Mammary epithelial cell (primary cell): ENCODE data around the gene PARP15.

ENCODE experiments used
- EZH2 ChIP-seq: IDR thresholded peaks from 2 replicates; pipeline ENCODE4 v1.6.1; 2012; ENCODE audit warnings: low read length, inconsistent platforms, borderline replicate concordance
- TF ChIP-seq, protein P1 (sequence below), 2 donors: IDR thresholded peaks in 1 of 2; conservative IDR thresholded peaks in 1 of 2; 2 replicates each; pipeline ENCODE4 v1.5.1; 2011 to 2012; ENCODE audit warnings: inconsistent platforms in 2 of 2, low read length in 2 of 2, mild to moderate bottlenecking in 2 of 2, control low read depth in 1 of 2, low read depth in 1 of 2; ENCODE audit not compliant: insufficient read depth in 1 of 2; ENCODE audit errors: extremely low read depth in 1 of 2

DNA sequence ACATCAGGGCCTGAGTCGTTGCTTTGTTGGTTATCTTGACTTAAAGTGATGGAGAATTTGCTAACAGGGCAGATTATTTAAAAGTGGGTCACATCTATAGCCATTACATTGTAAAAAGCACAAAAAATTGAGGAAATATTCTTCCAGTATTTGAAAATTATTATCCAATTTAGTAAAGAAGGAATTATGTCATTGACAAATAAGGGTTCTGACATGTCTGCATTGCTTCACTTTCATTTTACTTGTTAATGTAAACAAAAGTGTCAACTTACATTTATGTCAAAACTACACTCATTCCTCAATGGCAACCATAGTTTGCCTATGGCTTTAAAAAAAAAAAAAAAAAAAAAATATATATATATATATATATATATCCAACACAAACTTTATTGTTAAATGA lies 99.8 kb downstream of the PARP15 start:
- TF ChIP-seq, protein P1, sequence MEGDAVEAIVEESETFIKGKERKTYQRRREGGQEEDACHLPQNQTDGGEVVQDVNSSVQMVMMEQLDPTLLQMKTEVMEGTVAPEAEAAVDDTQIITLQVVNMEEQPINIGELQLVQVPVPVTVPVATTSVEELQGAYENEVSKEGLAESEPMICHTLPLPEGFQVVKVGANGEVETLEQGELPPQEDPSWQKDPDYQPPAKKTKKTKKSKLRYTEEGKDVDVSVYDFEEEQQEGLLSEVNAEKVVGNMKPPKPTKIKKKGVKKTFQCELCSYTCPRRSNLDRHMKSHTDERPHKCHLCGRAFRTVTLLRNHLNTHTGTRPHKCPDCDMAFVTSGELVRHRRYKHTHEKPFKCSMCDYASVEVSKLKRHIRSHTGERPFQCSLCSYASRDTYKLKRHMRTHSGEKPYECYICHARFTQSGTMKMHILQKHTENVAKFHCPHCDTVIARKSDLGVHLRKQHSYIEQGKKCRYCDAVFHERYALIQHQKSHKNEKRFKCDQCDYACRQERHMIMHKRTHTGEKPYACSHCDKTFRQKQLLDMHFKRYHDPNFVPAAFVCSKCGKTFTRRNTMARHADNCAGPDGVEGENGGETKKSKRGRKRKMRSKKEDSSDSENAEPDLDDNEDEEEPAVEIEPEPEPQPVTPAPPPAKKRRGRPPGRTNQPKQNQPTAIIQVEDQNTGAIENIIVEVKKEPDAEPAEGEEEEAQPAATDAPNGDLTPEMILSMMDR (conservative IDR thresholded peaks at IDR 0.05 in 1 of 2, IDR thresholded peaks at IDR 0.05 in 1 of 2; ENCODE audit: extremely low read depth in 1 of 2, insufficient read depth in 1 of 2, low read depth in 1 of 2, low read length in 2 of 2): no peak
- no peak for TF ChIP-seq EZH2
